Caco-2 (cell line): ENCODE data around the gene FBLIM1. TPM values are rescaled to one million over a fixed set of nuclear protein-coding genes. Genes with fewer than 3 reads are reported as not detected.

Experiments used
- BruUV-seq: library from RNA; stranded (reverse); fragments of 400-500 nt; replicated peaks from 2 replicates; lab custom pipeline; 2021; lab: Mats Ljungman, UMichigan
- CTCF ChIA-PET: fragments of 300-600 bp; sonication (Branson Sonifier 250); formaldehyde crosslinking; loops from one replicate; lab custom pipeline; 2022; ENCODE audit warnings: antibody characterized with exemption; lab: Charles Lee
- POLR2A ChIA-PET: fragments of 300-600 bp; sonication (Branson Sonifier 250); formaldehyde crosslinking; loops from one replicate; lab custom pipeline; 2022; ENCODE audit warnings: antibody characterized with exemption; lab: Charles Lee
- DNase-seq, 2 experiments: peaks; one replicate each; pipeline versions ENCODE4 v3.0.0 to v3.0.0-alpha.2; 2020 to 2022
- H3K27me3 ChIP-seq: replicated peaks from 2 replicates; pipeline ENCODE4 v1.6.0; 2011; ENCODE audit warnings: low read length; ENCODE audit not compliant: control insufficient read depth, insufficient read depth
- H3K36me3 ChIP-seq: 2 replicates; pipeline ENCODE4 v1.5.1; 2011; ENCODE audit warnings: low read length; ENCODE audit not compliant: control insufficient read depth, insufficient read depth
- H3K4me1 ChIP-seq: fragments of 250-450 bp; sonication (Bioruptor Pico); 2 replicates; pipeline ENCODE4 v1.5.1; 2020; ENCODE audit warnings: mild to moderate bottlenecking
- H3K4me3 ChIP-seq: 2 replicates; pipeline ENCODE4 v1.5.1; 2011; ENCODE audit warnings: low read depth, mild to moderate bottlenecking, control low read depth, low read length
- H3K9me3 ChIP-seq: fragments of 250-450 bp; sonication (Bioruptor Pico); 2 replicates; pipeline ENCODE4 v1.5.1; 2020; ENCODE audit warnings: mild to moderate bottlenecking, moderate library complexity
- H3K27ac Mint-ChIP-seq: one replicate; pipeline ENCODE4 v1.8.0; 2022; ENCODE audit warnings: mixed read lengths; ENCODE audit not compliant: unreplicated experiment
- H3K27me3 Mint-ChIP-seq: one replicate; pipeline ENCODE4 v1.8.0; 2022; ENCODE audit warnings: mixed read lengths; ENCODE audit not compliant: insufficient read depth, unreplicated experiment
- H3K36me3 Mint-ChIP-seq: one replicate; pipeline ENCODE4 v1.8.0; 2022; ENCODE audit warnings: mild to moderate bottlenecking, mixed read lengths; ENCODE audit not compliant: insufficient read depth, unreplicated experiment
- H3K4me1 Mint-ChIP-seq: one replicate; pipeline ENCODE4 v1.8.0; 2022; ENCODE audit warnings: low read depth, mixed read lengths; ENCODE audit not compliant: unreplicated experiment
- H3K4me3 Mint-ChIP-seq: one replicate; pipeline ENCODE4 v1.8.0; 2022; ENCODE audit warnings: mild to moderate bottlenecking, moderate library complexity, mixed read lengths; ENCODE audit not compliant: unreplicated experiment
- H3K9me3 Mint-ChIP-seq: one replicate; pipeline ENCODE4 v1.8.0; 2022; ENCODE audit warnings: mixed read lengths; ENCODE audit not compliant: unreplicated experiment
- CTCF ChIP-seq, 2 experiments: fragments of 200-600 bp in 1 of 2; IDR thresholded peaks; 1 replicate in 1 of 2; 2 replicates in 1 of 2; pipeline versions ENCODE4 v1.5.1 to v1.8.0; 2011 to 2022; ENCODE audit warnings: antibody characterized with exemption in 1 of 2, control low read depth in 1 of 2, inconsistent platforms in 1 of 2, low read depth in 1 of 2, low read length in 1 of 2, mild to moderate bottlenecking in 1 of 2, moderate library complexity in 1 of 2; ENCODE audit not compliant: insufficient read depth in 1 of 2, severe bottlenecking in 1 of 2, unreplicated experiment in 1 of 2
- intact Hi-C: fragments of 100-400 bp; cut with micrococcal nuclease; formaldehyde crosslinking; loops from one replicate; pipeline ENCODE4 v1.10.0; 2022; ENCODE audit not compliant: unreplicated experiment
- total RNA-seq: library from RNA; stranded (reverse); gene quantifications from 2 replicates; pipeline ENCODE4 v1.2.3, GENCODE V29; 2022

Gene FBLIM1
- total RNA-seq, 1 experiment from 2014 or later, result 5.5 TPM

GRCh38 chr1:15750924-15751323, 7.7 kb upstream of the FBLIM1 start:
- Histone ChIP-seq H3K36me3 (no peaks in the 10 kb centered on the region), H3K27me3 (no peaks in the 10 kb centered on the region), H3K4me1 (peaks cover 8% of the 10 kb centered on the region), H3K9me3 (no peaks in the 10 kb centered on the region), H3K4me3 (no peak overlapping the region)
- no TSS peak for BruUV-seq
- ChIA-PET CTCF (no interaction called here), POLR2A (no interaction called here)
- no peak overlapping the region for H3K4me3 Mint-ChIP-seq
- H3K27me3 Mint-ChIP-seq, result no peaks in the 10 kb centered on the region
- TF ChIP-seq CTCF (IDR thresholded peaks at IDR 0.05; ENCODE audit: insufficient read depth in 1 of 2, low read depth in 1 of 2, low read length in 1 of 2, severe bottlenecking in 1 of 2, unreplicated experiment in 1 of 2), result no peak
- no peaks in the 10 kb centered on the region for H3K9me3 Mint-ChIP-seq
- no peak overlapping the region for H3K27ac Mint-ChIP-seq
- intact Hi-C loops, result no loop called here
- no peaks in the 10 kb centered on the region for H3K36me3 Mint-ChIP-seq
- no peak for DNase-seq
- H3K4me1 Mint-ChIP-seq, result peaks cover 6% of the 10 kb centered on the region

GRCh38 chr1:15751717-15752116, 6.9 kb upstream of the FBLIM1 start:
- H3K9me3 ChIP-seq, result no peaks in the 10 kb centered on the region
- no peak overlapping the region for H3K4me3 ChIP-seq
- ChIA-PET CTCF (no interaction called here), POLR2A (no interaction called here)
- no peaks in the 10 kb centered on the region for H3K36me3 Mint-ChIP-seq
- peaks cover 8% of the 10 kb centered on the region for H3K4me1 Mint-ChIP-seq
- H3K4me1 ChIP-seq, result peaks cover 8% of the 10 kb centered on the region
- H3K27me3 Mint-ChIP-seq, result no peaks in the 10 kb centered on the region
- DNase-seq, result no peak
- intact Hi-C loops, result no loop called here
- H3K36me3 ChIP-seq, result no peaks in the 10 kb centered on the region
- no TSS peak for BruUV-seq
- H3K27me3 ChIP-seq, result no peaks in the 10 kb centered on the region
- no peak overlapping the region for H3K4me3 Mint-ChIP-seq
- no peak overlapping the region for H3K27ac Mint-ChIP-seq
- no peak for TF ChIP-seq CTCF (IDR thresholded peaks at IDR 0.05; ENCODE audit: insufficient read depth in 1 of 2, low read depth in 1 of 2, low read length in 1 of 2, severe bottlenecking in 1 of 2, unreplicated experiment in 1 of 2)
- H3K9me3 Mint-ChIP-seq, result no peaks in the 10 kb centered on the region

GRCh38 chr1:15753776-15754175, 4.8 kb upstream of the FBLIM1 start:
- CTCF ChIA-PET, result no interaction called here
- H3K4me1 ChIP-seq, result peaks cover 15% of the 10 kb centered on the region
- H3K4me3 Mint-ChIP-seq, result no peak overlapping the region
- H3K36me3 ChIP-seq, result no peaks in the 10 kb centered on the region
- POLR2A ChIA-PET, result no interaction called here
- intact Hi-C loops, result no loop called here
- H3K9me3 Mint-ChIP-seq, result no peaks in the 10 kb centered on the region
- H3K4me1 Mint-ChIP-seq, result peaks cover 8% of the 10 kb centered on the region
- H3K27me3 Mint-ChIP-seq, result no peaks in the 10 kb centered on the region
- no peak for DNase-seq
- no peak for TF ChIP-seq CTCF (IDR thresholded peaks at IDR 0.05; ENCODE audit: insufficient read depth in 1 of 2, low read depth in 1 of 2, low read length in 1 of 2, severe bottlenecking in 1 of 2, unreplicated experiment in 1 of 2)
- H3K4me3 ChIP-seq, result no peak overlapping the region
- no peaks in the 10 kb centered on the region for H3K27me3 ChIP-seq
- H3K27ac Mint-ChIP-seq, result no peak overlapping the region
- no peaks in the 10 kb centered on the region for H3K36me3 Mint-ChIP-seq
- H3K9me3 ChIP-seq, result no peaks in the 10 kb centered on the region
- BruUV-seq, result no TSS peak
